Skeletal muscle satellite cell (primary cell): ENCODE measurements around the gene TMEM131.
"Not testable (repeated sequence)": the region's sequence is repeated elsewhere in the genome, so short reads cannot be mapped to it uniquely, and the experiment has no call there.

Experiments
- H3K27me3 ChIP-seq: 2 replicates; pipeline ENCODE4 v1.7.0; 2013; ENCODE audit warnings: low read length; ENCODE audit not compliant: control insufficient read depth, insufficient read depth
- H3K36me3 ChIP-seq: 2 replicates; pipeline ENCODE4 v1.7.0; 2013; ENCODE audit warnings: mild to moderate bottlenecking, control low read depth, low read length; ENCODE audit not compliant: insufficient read depth
- H3K4me1 ChIP-seq: 2 replicates; pipeline ENCODE4 v1.7.0; 2013; ENCODE audit warnings: low read length; ENCODE audit not compliant: control insufficient read depth, insufficient read depth
- H3K4me2 ChIP-seq: 2 replicates; pipeline ENCODE4 v1.7.0; 2013; ENCODE audit warnings: mild to moderate bottlenecking, low read length
- H3K4me3 ChIP-seq: 2 replicates; pipeline ENCODE4 v1.7.0; 2013; ENCODE audit warnings: low read length
- H3K9ac ChIP-seq: 2 replicates; pipeline ENCODE4 v1.7.0; 2013; ENCODE audit warnings: mild to moderate bottlenecking, low read depth, low read length, moderate library complexity
- H3K9me3 ChIP-seq: replicated peaks from 2 replicates; pipeline ENCODE4 v1.7.0; 2013; ENCODE audit warnings: mild to moderate bottlenecking, control low read depth, low read length

Gene TMEM131

DNA sequence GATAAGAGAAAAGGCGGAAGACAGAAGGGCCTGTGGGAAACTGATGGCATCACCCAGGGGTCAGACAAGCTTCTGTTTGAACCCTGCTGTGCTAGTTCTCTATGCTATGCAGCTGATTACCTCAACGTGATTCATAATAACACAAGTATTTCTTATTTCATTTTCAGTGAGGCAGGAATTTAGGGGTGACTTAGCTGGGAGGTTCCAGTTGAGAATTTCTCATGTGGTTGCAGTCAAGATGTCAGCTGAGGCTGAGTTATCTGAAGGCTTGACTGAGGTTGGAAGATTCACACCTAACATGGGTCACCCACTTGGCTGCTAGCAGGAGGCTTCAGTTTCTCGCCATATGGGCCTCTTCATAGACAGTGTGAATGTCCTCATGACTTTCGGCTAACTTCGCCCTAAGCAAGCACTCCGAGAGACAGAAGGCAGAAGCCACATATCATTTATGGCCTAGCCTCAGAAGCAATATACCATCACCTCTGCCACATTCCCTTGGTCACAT lies 34.0 kb upstream of the TMEM131 start:
- Histone ChIP-seq H3K9ac (no peak overlapping the region), H3K9me3 (no peaks in the 10 kb centered on the region), H3K27me3 (peaks cover 15% of the 10 kb centered on the region), H3K4me2 (no peak overlapping the region), H3K4me3 (no peak overlapping the region), H3K36me3 (no peaks in the 10 kb centered on the region), H3K4me1 (peaks cover 18% of the 10 kb centered on the region)

DNA sequence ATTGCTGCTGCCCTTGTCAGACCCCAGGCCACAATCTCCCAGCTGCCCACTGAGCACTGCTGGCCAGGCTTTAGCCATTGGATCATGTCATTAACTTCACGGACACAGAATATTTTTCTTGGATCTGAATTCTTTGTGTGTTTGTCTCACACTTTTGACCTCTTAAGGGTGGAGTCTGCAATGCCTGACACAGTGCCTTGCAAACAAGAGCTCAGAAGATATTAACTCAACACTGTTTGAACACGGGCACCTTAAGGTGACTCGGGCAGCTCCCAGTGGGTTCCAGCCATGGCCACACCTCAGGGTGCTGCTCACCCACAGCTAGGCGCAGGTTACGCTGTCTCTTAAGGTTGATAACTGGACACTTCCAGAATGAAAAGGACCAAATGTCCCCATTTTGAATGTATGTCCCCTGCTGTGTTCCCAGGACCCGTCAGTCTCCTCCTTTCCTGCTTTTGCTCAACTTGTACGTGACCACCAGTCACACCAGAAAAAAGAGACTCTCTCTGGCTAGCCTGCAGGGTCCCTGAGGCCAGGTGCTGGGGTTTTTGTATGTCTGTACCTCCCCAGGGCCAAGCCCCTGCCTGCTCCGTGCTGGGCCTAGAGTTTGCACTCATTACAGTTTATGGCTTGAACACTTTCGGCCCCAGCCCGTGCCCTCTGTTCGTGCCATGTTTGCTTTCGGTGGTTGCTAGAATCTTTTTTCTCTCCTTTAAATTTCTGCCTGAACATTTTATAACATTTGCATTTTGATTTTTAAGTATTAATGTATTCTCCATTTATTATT lies 33.4 kb upstream of the TMEM131 start:
- H3K27me3 ChIP-seq, result peaks cover 12% of the 10 kb centered on the region
- H3K4me3 ChIP-seq, result no peak overlapping the region
- peaks cover 18% of the 10 kb centered on the region for H3K4me1 ChIP-seq
- no peak overlapping the region for H3K9ac ChIP-seq
- H3K9me3 ChIP-seq, result no peaks in the 10 kb centered on the region
- no peak overlapping the region for H3K4me2 ChIP-seq
- H3K36me3 ChIP-seq, result no peaks in the 10 kb centered on the region

DNA sequence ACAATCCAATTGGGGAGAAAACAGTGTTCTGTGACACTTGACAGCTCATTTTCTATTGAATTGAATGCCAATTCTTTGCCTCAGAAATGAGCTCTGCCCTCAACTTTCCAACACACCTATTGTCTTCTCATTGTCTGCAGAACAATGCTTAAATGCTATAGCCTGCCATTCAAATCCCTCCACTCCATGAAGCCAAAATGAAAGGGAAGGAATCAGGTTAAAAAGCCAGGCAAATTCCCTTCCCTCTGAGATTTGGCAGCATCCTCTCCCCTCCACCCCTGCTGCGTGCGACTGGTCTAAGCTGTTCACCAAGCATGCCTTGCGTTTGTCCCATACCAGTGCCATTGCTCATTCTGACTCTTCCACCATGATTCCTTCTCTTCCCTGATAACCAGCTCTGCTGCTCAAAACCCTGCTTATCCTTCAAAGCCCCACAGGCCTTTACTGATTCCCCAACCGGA lies 32.4 kb upstream of the TMEM131 start:
- Histone ChIP-seq H3K4me1 (peaks cover 18% of the 10 kb centered on the region), H3K9ac (no peak overlapping the region), H3K4me3 (no peak overlapping the region), H3K9me3 (no peaks in the 10 kb centered on the region), H3K4me2 (no peak overlapping the region), H3K27me3 (peaks cover 12% of the 10 kb centered on the region), H3K36me3 (no peaks in the 10 kb centered on the region)

DNA sequence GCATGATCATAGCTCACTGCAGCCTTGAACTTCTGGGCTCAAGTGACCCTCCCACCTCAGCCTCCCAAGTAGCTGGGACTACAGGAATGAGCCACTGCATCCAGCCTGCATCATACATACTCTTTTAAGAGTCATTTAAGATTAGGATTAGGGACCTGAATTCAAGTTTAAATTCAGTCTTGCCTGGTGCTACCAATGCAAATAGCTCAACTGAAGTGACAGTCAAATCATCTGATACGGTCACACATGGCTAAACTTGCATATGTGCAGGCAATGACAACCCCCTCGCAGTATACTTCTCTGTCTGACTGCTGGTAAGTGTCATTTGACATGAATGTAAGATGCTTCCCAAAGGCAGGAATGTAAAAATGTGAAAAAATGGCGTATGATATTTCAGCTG lies 31.8 kb upstream of the TMEM131 start:
- Histone ChIP-seq H3K4me3 (no peak overlapping the region), H3K9me3 (no peaks in the 10 kb centered on the region), H3K36me3 (no peaks in the 10 kb centered on the region), H3K27me3 (peaks cover 14% of the 10 kb centered on the region), H3K9ac (no peak overlapping the region), H3K4me1 (peaks cover 18% of the 10 kb centered on the region), H3K4me2 (no peak overlapping the region)

DNA sequence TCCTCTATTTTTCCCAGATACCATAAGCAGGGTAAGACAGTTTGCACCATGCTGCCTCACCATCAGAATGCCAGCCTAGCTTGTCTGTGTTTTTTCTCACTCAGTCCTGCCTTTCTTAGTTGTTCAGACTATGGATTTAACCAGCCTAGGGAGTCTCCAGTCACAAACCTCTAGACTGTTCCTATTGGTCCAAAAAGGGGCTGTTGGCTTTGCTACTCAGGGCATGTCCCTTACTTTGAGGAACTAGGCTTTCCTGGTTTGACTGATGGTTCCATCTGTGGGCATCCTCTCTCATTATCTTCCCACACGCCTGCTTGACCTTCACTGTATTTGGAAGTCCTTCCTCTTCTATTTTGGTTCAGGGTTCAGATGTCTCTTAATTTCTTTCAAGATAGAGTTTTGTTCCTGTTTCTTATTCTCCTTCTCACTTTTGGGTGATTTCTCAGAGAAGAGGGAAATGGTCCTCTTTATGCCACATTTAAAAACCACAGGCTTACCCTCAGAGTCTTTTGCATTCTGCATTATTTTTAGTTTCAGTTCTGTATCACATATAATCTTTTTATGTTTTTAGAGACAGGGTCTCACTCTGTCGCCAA lies 31.3 kb upstream of the TMEM131 start:
- H3K4me3 ChIP-seq, result no peak overlapping the region
- H3K9ac ChIP-seq, result no peak overlapping the region

DNA sequence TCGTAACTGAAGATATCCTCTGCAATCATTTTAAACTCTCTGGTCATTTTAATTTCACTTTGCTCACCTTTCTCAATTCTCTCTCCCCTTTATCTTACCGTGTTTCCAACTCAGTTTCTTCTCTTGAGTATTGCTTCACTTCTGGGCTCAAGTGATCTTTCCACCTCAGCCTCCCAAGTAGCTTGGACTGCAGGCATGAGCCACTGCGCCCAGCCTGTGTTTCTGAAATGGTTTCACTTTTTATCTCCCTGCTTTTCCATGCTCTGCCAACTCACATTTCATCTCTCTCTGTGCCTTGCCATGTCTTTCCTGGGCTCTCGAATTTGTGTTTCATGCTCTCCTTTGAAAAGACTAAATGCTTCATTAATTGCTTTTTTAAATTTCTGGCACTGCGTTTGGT lies 30.5 kb upstream of the TMEM131 start:
- Histone ChIP-seq H3K9me3 (no peaks in the 10 kb centered on the region), H3K4me2 (peak overlapping the region; percentile 47), H3K4me1 (peaks cover 18% of the 10 kb centered on the region), H3K4me3 (no peak overlapping the region), H3K27me3 (peaks cover 17% of the 10 kb centered on the region), H3K9ac (no peak overlapping the region), H3K36me3 (no peaks in the 10 kb centered on the region)

More for the DNA sequence above, 31.3 kb upstream of the TMEM131 start:
- Histone ChIP-seq H3K4me1 (peaks cover 18% of the 10 kb centered on the region), H3K9me3 (no peaks in the 10 kb centered on the region), H3K4me2 (no peak overlapping the region), H3K27me3 (peaks cover 14% of the 10 kb centered on the region), H3K36me3 (no peaks in the 10 kb centered on the region)

DNA sequence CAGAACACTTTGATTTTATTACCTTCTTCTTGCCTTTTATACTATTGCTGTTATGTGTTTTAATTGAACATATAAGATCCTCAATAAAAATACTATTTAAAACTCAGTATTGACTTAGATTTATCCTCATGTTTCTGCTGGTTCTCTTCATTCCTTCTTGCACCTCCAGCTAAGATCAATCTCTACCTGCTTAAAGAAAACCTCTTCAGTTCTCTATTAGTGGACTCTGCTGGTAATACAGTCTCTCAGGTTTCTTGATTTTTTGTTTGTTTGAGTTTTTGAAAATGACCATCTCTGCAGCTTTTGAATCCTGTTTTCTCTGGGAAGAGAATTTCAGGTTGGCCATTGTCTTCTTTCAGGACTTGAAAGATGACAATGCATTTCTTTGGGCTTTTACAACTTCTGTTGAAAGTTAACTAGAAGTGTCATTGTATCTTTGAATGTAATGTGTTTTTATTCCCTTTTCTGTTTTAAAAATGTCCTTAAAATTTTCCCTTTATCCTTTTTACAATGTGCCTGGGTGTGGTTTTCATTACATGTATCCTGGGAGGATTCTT lies 29.8 kb upstream of the TMEM131 start:
- Histone ChIP-seq H3K4me3 (no peak overlapping the region), H3K9ac (no peak overlapping the region), H3K4me1 (peaks cover 18% of the 10 kb centered on the region), H3K36me3 (no peaks in the 10 kb centered on the region), H3K27me3 (peaks cover 20% of the 10 kb centered on the region), H3K4me2 (no peak overlapping the region), H3K9me3 (no peaks in the 10 kb centered on the region)

DNA sequence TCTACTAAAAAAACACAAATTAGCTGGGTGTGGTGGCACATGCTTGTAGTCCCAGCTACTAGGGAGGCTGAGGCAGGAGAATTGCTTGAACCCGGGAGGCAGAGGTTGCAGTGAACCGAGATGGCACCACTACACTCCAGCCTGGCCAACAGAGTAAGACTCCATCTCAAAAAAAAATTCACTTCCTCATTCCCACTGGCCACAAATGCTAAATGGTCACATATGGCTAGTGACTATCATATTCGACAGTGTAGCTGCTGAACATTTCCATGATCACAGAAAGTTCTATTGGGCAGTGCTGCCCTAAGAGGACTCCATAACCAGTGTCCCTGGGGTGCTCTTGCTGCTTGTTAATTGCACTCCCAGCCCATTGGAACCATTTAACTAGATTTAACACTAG lies 26.3 kb upstream of the TMEM131 start:
- H3K27me3 ChIP-seq, result peaks cover 19% of the 10 kb centered on the region
- H3K36me3 ChIP-seq, H3K9me3 ChIP-seq, H3K4me1 ChIP-seq, H3K4me2 ChIP-seq, H3K9ac ChIP-seq, H3K4me3 ChIP-seq: not testable (repeated sequence)

DNA sequence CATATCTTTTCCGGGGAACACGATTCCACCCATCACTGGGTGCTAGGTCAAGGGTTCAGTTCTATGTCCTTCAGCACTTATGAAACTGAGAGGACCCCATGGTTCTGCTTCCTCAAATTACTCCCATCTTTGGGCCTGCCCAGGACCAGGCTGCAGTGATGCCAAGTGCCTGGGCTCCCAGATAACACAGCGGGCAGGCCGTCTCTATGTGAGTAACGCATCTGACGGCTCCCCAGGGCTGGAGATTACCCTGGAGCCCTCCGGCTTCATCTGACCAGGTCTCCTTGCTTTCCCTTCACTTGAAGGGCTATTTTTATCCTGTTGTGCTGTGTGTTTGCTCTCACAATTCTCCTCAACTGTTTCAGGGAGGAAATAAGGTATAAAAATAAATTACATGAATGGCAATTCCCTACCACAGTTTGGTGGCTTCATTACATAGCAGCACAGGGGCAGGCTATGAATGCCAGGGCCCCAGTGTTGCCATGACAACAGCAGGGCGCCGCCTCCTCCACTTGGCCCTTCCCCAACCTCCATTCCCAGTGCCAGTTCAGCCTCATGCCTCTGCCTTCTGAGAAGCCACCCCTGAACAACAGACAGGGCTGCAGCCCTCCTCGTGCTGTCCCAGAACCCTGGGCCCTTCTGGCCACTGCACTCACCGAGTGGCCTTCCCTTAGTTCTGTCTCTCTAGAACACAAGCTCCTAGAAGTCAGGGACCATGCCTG lies 25.4 kb upstream of the TMEM131 start:
- Histone ChIP-seq H3K4me3 (no peak overlapping the region), H3K27me3 (peaks cover 12% of the 10 kb centered on the region), H3K4me2 (no peak overlapping the region), H3K4me1 (no peaks in the 10 kb centered on the region), H3K9ac (no peak overlapping the region), H3K36me3 (no peaks in the 10 kb centered on the region), H3K9me3 (no peaks in the 10 kb centered on the region)

DNA sequence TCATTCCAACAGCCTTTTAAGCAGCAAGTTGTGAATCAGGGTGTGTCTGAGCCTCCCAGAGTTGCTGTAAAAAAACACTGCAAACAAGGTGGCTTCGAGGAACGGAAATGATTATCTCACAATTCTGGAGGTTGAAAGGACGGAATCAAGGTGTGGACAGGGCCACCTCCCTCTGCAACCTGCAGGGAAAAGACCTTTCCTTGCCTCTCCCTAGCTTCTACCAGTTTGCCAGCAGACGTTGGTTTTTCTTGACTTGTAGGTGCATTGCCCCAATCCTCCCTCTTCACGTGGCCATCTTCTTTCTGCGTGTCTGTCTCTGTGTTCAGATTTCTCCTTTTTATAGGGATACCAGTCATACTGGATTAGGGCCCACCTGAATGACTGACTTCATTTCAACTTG lies 24.8 kb upstream of the TMEM131 start:
- no peak overlapping the region for H3K9ac ChIP-seq
- H3K36me3 ChIP-seq, result no peaks in the 10 kb centered on the region
- H3K4me3 ChIP-seq, result no peak overlapping the region

DNA sequence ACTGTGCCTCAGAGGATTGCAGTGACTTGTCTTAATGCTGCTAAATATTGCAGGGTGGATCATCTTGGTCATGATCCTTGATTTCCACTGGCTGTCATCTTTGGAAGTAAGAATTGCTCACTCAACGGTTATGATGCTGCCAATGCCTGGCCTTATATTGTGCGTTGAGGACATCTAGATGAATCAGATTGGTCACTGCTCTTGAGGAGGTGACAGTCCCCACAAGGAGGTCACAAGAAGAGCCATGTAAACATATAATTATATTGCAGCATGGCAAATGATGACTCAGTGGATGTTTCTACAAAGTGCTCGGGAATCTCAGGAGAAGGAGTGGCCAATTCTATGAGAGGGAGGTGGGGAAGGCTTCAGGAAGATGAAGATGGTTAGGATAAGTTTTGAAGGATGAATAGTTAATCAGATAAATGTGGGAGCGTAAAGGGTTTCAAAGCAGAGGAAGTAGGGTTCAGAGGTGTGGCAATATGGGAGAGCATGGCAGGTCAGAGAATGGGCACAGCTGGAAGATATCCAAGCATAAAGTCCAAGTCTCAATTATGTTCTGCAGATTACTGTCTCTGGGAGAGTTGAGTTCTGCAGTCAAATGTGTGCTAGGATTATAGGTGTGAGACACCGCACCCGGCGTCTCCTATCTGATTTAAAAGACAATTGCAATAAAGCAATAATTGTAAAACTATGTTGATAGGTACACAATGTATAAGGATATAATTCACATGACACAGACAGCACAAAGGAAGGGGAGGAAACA lies 21.3 kb upstream of the TMEM131 start:
- Histone ChIP-seq H3K9ac (no peak overlapping the region), H3K36me3 (no peaks in the 10 kb centered on the region), H3K9me3 (no peaks in the 10 kb centered on the region), H3K4me3 (no peak overlapping the region), H3K4me2 (no peak overlapping the region), H3K27me3 (peaks cover 6% of the 10 kb centered on the region), H3K4me1 (no peaks in the 10 kb centered on the region)

More for the DNA sequence above, 24.8 kb upstream of the TMEM131 start:
- Histone ChIP-seq H3K4me2 (no peak overlapping the region), H3K9me3 (no peaks in the 10 kb centered on the region), H3K4me1 (no peaks in the 10 kb centered on the region), H3K27me3 (peaks cover 9% of the 10 kb centered on the region)
